T-helper 17 cell (primary cell): ENCODE data around the gene ZNF662. TPM values are rescaled to one million over a fixed set of nuclear protein-coding genes. Genes with fewer than 3 reads are reported as not detected.

Experiments
- ATAC-seq: fragments of 150-1000 bp; cut with Tn5 transposase; 2 replicates; pipeline ENCODE4 v1.10.0; 2021; ENCODE audit warnings: mild to moderate bottlenecking, moderate library complexity
- DNase-seq, 3 donors: peaks; one replicate each; pipeline versions ENCODE4 v3.0.0 to v3.0.0-alpha.2; 2020 to 2021
- H3K9me3 ChIP-seq: one replicate; pipeline ENCODE4 v1.7.0; 2013; ENCODE audit warnings: low read length, mild to moderate bottlenecking; ENCODE audit not compliant: control insufficient read depth, poor library complexity, severe bottlenecking
- H3K27ac Mint-ChIP-seq: one replicate; pipeline ENCODE4 v1.8.0; 2022; ENCODE audit warnings: mild to moderate bottlenecking, moderate library complexity, mixed read lengths
- H3K27me3 Mint-ChIP-seq: one replicate; pipeline ENCODE4 v1.8.0; 2022; ENCODE audit warnings: mixed read lengths
- H3K36me3 Mint-ChIP-seq: one replicate; pipeline ENCODE4 v1.8.0; 2022; ENCODE audit warnings: low read depth, mixed read lengths
- H3K4me1 Mint-ChIP-seq: one replicate; pipeline ENCODE4 v1.8.0; 2022; ENCODE audit warnings: mild to moderate bottlenecking, mixed read lengths
- H3K4me3 Mint-ChIP-seq: one replicate; pipeline ENCODE4 v1.8.0; 2022; ENCODE audit warnings: mild to moderate bottlenecking, moderate library complexity, mixed read lengths
- total RNA-seq, 4 donors: library from RNA in 2 of 4; stranded (reverse) in 2 of 4; gene quantifications; one replicate each; pipeline ENCODE4 v1.2.3 and lab custom pipeline; 2022 to 2026

Gene ZNF662
- total RNA-seq, 2 donors from 2014 or later: 0.94 to 1.4 TPM

- no peak for ATAC-seq
Observed at GRCh38 chr3:42895580-42895868, 10.4 kb upstream of the ZNF662 start.

GRCh38 chr3:42898896-42899675, 6.9 kb upstream of the ZNF662 start:
- Mint-ChIP-seq H3K27ac (no peak overlapping the region), H3K27me3 (peaks cover 23% of the 10 kb centered on the region), H3K4me1 (peaks cover 2% of the 10 kb centered on the region), H3K36me3 (peaks cover 5% of the 10 kb centered on the region), H3K4me3 (no peak overlapping the region)
- no peak for ATAC-seq
- no peaks in the 10 kb centered on the region for H3K9me3 ChIP-seq
- DNase-seq: no peak

More at GRCh38 chr3:42895580-42895868, 10.4 kb upstream of the ZNF662 start:
- Mint-ChIP-seq H3K4me1 (peaks cover 5% of the 10 kb centered on the region), H3K36me3 (peaks cover 8% of the 10 kb centered on the region), H3K27ac (no peak overlapping the region), H3K27me3 (peaks cover 26% of the 10 kb centered on the region), H3K4me3 (no peak overlapping the region)
- no peaks in the 10 kb centered on the region for H3K9me3 ChIP-seq
- no peak for DNase-seq

- Mint-ChIP-seq H3K4me3 (no peak overlapping the region), H3K36me3 (peaks cover 5% of the 10 kb centered on the region), H3K27me3 (peaks cover 22% of the 10 kb centered on the region), H3K27ac (no peak overlapping the region), H3K4me1 (no peaks in the 10 kb centered on the region)
- ATAC-seq (no peak), DNase-seq (no peak)
- peaks cover 3% of the 10 kb centered on the region for H3K9me3 ChIP-seq
Observed at GRCh38 chr3:42900226-42901072, 5.5 kb upstream of the ZNF662 start.

- Mint-ChIP-seq H3K27ac (no peak overlapping the region), H3K36me3 (peaks cover 5% of the 10 kb centered on the region), H3K27me3 (peaks cover 26% of the 10 kb centered on the region), H3K4me1 (peaks cover 3% of the 10 kb centered on the region), H3K4me3 (no peak overlapping the region)
- H3K9me3 ChIP-seq: peaks cover 3% of the 10 kb centered on the region
- DNase-seq: no peak
- no peak for ATAC-seq
Observed at GRCh38 chr3:42901073-42901415, 4.9 kb upstream of the ZNF662 start.

GRCh38 chr3:42902257-42902656, 3.7 kb upstream of the ZNF662 start:
- peaks cover 27% of the 10 kb centered on the region for H3K27me3 Mint-ChIP-seq
- H3K4me3 Mint-ChIP-seq: no peak overlapping the region
- H3K9me3 ChIP-seq: peaks cover 3% of the 10 kb centered on the region
- no peak overlapping the region for H3K27ac Mint-ChIP-seq
- H3K36me3 Mint-ChIP-seq: peaks cover 9% of the 10 kb centered on the region
- peaks cover 10% of the 10 kb centered on the region for H3K4me1 Mint-ChIP-seq
- DNase-seq (no peak), ATAC-seq (no peak)

GRCh38 chr3:42904076-42904475, 1.9 kb upstream of the ZNF662 start:
- peaks cover 3% of the 10 kb centered on the region for H3K9me3 ChIP-seq
- H3K4me1 Mint-ChIP-seq: peaks cover 10% of the 10 kb centered on the region
- ATAC-seq (no peak), DNase-seq (no peak)
- H3K27ac Mint-ChIP-seq: no peak overlapping the region
- H3K4me3 Mint-ChIP-seq: no peak overlapping the region
- peaks cover 6% of the 10 kb centered on the region for H3K36me3 Mint-ChIP-seq
- H3K27me3 Mint-ChIP-seq: peaks cover 38% of the 10 kb centered on the region

GRCh38 chr3:42905740-42906069, 237 bp upstream of the ZNF662 start:
- Mint-ChIP-seq H3K27ac (no peak overlapping the region), H3K27me3 (peaks cover 38% of the 10 kb centered on the region)
- no peak for ATAC-seq

GRCh38 chr3:42906848-42907183, 874 bp downstream of the ZNF662 start:
- H3K4me1 Mint-ChIP-seq: peaks cover 10% of the 10 kb centered on the region
- H3K27me3 Mint-ChIP-seq: peaks cover 31% of the 10 kb centered on the region
- H3K9me3 ChIP-seq: peaks cover 3% of the 10 kb centered on the region
- no peak overlapping the region for H3K27ac Mint-ChIP-seq
- H3K4me3 Mint-ChIP-seq: peak overlapping the region; percentile 81
- H3K36me3 Mint-ChIP-seq: peaks cover 4% of the 10 kb centered on the region
- DNase-seq (no peak), ATAC-seq (no peak)

More at GRCh38 chr3:42905740-42906069, 237 bp upstream of the ZNF662 start:
- Mint-ChIP-seq H3K4me1 (peaks cover 10% of the 10 kb centered on the region), H3K36me3 (peaks cover 4% of the 10 kb centered on the region), H3K4me3 (peak overlapping the region; percentile 81)
- no peak for DNase-seq
- H3K9me3 ChIP-seq: peaks cover 3% of the 10 kb centered on the region

- H3K4me3 Mint-ChIP-seq: no peak overlapping the region
- H3K4me1 Mint-ChIP-seq: peaks cover 10% of the 10 kb centered on the region
- no peak for ATAC-seq
- no peak for DNase-seq
- peaks cover 3% of the 10 kb centered on the region for H3K9me3 ChIP-seq
- H3K27me3 Mint-ChIP-seq: peaks cover 31% of the 10 kb centered on the region
- no peak overlapping the region for H3K27ac Mint-ChIP-seq
- peaks cover 4% of the 10 kb centered on the region for H3K36me3 Mint-ChIP-seq
Observed at GRCh38 chr3:42908675-42909074, 2.7 kb downstream of the ZNF662 start.

GRCh38 chr3:42911551-42911950, 5.6 kb downstream of the ZNF662 start:
- Mint-ChIP-seq H3K4me3 (no peak overlapping the region), H3K27me3 (peaks cover 19% of the 10 kb centered on the region), H3K27ac (no peak overlapping the region), H3K4me1 (peaks cover 5% of the 10 kb centered on the region), H3K36me3 (peaks cover 2% of the 10 kb centered on the region)
- DNase-seq (no peak), ATAC-seq (no peak)
- H3K9me3 ChIP-seq: no peaks in the 10 kb centered on the region

GRCh38 chr3:42914771-42915515, 9.0 kb downstream of the ZNF662 start:
- Mint-ChIP-seq H3K36me3 (no peaks in the 10 kb centered on the region), H3K4me3 (no peak overlapping the region), H3K27me3 (peaks cover 3% of the 10 kb centered on the region), H3K4me1 (no peaks in the 10 kb centered on the region), H3K27ac (no peak overlapping the region)
- no peak for ATAC-seq
- no peak for DNase-seq
- H3K9me3 ChIP-seq: peaks cover 4% of the 10 kb centered on the region

GRCh38 chr3:42923606-42924005, 17.7 kb downstream of the ZNF662 start:
- H3K27ac Mint-ChIP-seq: no peak overlapping the region
- H3K4me1 Mint-ChIP-seq: peaks cover 3% of the 10 kb centered on the region
- ATAC-seq (no peak), DNase-seq (no peak)
- H3K9me3 ChIP-seq: no peaks in the 10 kb centered on the region
- H3K4me3 Mint-ChIP-seq: no peak overlapping the region
- H3K27me3 Mint-ChIP-seq: peaks cover 4% of the 10 kb centered on the region
- peaks cover 6% of the 10 kb centered on the region for H3K36me3 Mint-ChIP-seq

GRCh38 chr3:42926310-42926709, 20.4 kb downstream of the ZNF662 start:
- DNase-seq (no peak), ATAC-seq (no peak)
- H3K27ac Mint-ChIP-seq: no peak overlapping the region
- H3K36me3 Mint-ChIP-seq: peaks cover 6% of the 10 kb centered on the region
- no peaks in the 10 kb centered on the region for H3K9me3 ChIP-seq
- no peak overlapping the region for H3K4me3 Mint-ChIP-seq
- peaks cover 5% of the 10 kb centered on the region for H3K4me1 Mint-ChIP-seq
- no peaks in the 10 kb centered on the region for H3K27me3 Mint-ChIP-seq
